Psoas muscle (tissue), 8 donors: Measurements from ENCODE around the gene DPPA2. TPM values are rescaled to one million over a fixed set of nuclear protein-coding genes. Genes with fewer than 3 reads are reported as not detected.

Experiments used
- ATAC-seq, 4 donors: fragments of 200-7000 bp; cut with Tn5 transposase; one replicate each; pipeline ENCODE4 v1.9.1; 2020; ENCODE audit warnings: moderate library complexity in 3 of 4, mild to moderate bottlenecking in 2 of 4
- DNase-seq, 2 donors: peaks; one replicate each; pipeline ENCODE4 v3.0.0-alpha.2; 2020
- H3K27ac ChIP-seq: fragments of 200-600 bp; one replicate; pipeline ENCODE4 v1.8.0; 2022
- H3K27me3 ChIP-seq, 3 donors: fragments of 200-600 bp in 1 of 3; one replicate each; pipeline versions ENCODE4 v1.6.1 to v1.8.0; 2013 to 2022; ENCODE audit warnings: low read length in 2 of 3, mild to moderate bottlenecking in 2 of 3, moderate library complexity in 1 of 3; ENCODE audit not compliant: insufficient read depth in 3 of 3
- H3K36me3 ChIP-seq, 2 donors: fragments of 200-600 bp in 1 of 2; one replicate each; pipeline versions ENCODE4 v1.6.1 to v1.8.0; 2013 to 2022; ENCODE audit warnings: low read depth in 1 of 2, mild to moderate bottlenecking in 1 of 2, moderate library complexity in 1 of 2; ENCODE audit not compliant: insufficient read depth in 1 of 2
- H3K4me1 ChIP-seq: fragments of 200-600 bp; one replicate; pipeline ENCODE4 v1.8.0; 2022
- H3K4me3 ChIP-seq: fragments of 200-600 bp; one replicate; pipeline ENCODE4 v1.8.0; 2022; ENCODE audit warnings: mild to moderate bottlenecking
- H3K9me3 ChIP-seq: fragments of 200-600 bp; one replicate; pipeline ENCODE4 v1.8.0; 2022
- CTCF ChIP-seq: fragments of 200-600 bp; IDR thresholded peaks from one replicate; pipeline ENCODE4 v1.8.0; 2022; ENCODE audit warnings: antibody characterized with exemption
- WGBS, 3 donors: extraction: QIAGEN DNeasy Blood & Tissue Kit; methylation state at CpG; one replicate each; pipeline versions ENCODE4 v1.1.6 to v1.1.7; 2013; 5-methylcytosine and 5-hydroxymethylcytosine counted together
- intact Hi-C, 2 donors: fragments of 100-400 bp; cut with DNase I; formaldehyde crosslinking; loops; one replicate each; pipeline versions ENCODE4 v1.11.0 to v1.14.2; 2022
- polyA plus RNA-seq, 3 donors: library from polyadenylated mRNA; stranded (reverse); fragments of 200-250 nt; gene quantifications; one replicate each; pipeline ENCODE4 v1.2.3, GENCODE V29; 2013
- total RNA-seq, 4 donors: library from RNA; stranded (reverse); fragmentation: NEBNext Ultra II Directional in 2 of 4; extraction: Animal tissue kit (Norgen Biotek cat#: 25700) in 2 of 4; gene quantifications; one replicate each; pipeline versions ENCODE4 v1.2.1 to v1.2.4, GENCODE V29; 2021 to 2023
- donor health status: healthy with polysubstance abuse.
- donor health status: DM: no; HTN: no; CAD: no; lungs with moderate emphysema.
- donor health status: Bipolar disorder and iron deficiency.
- donor health status: healthy.
- donor health status: DM: yes; HTN: yes; CAD: no.
- donor health status: DM: no; HTN: no; CAD: no.
- donor health status: DM: no; HTN: no; CAD: no.
- donor health status: DM: yes; HTN: yes; CAD: no.

DPPA2 gene
- total and polyA plus RNA-seq, 7 donors: not detected

- H3K27ac ChIP-seq: no peak overlapping the region
- no peaks in the 10 kb centered on the region for H3K27me3 ChIP-seq
- intact Hi-C loops: no loop called here
- H3K4me1 ChIP-seq: no peaks in the 10 kb centered on the region
- no peaks in the 10 kb centered on the region for H3K9me3 ChIP-seq
- no peak overlapping the region for H3K4me3 ChIP-seq
- no peaks in the 10 kb centered on the region for H3K36me3 ChIP-seq
- no peak for DNase-seq
- 64 to 82% (median 67%) methylated on average over 4 to 5 of the region's 5 CpGs for WGBS, 3 donors
- no peak for ATAC-seq
- no peak for TF ChIP-seq CTCF
Observed at GRCh38 chr3:109254770-109255169, 61.5 kb downstream of the DPPA2 start.

GRCh38 chr3:109252641-109253040, 63.7 kb downstream of the DPPA2 start:
- Histone ChIP-seq H3K27me3 (no peaks in the 10 kb centered on the region), H3K4me3 (no peak overlapping the region), H3K4me1 (no peaks in the 10 kb centered on the region), H3K36me3 (no peaks in the 10 kb centered on the region), H3K27ac (no peak overlapping the region), H3K9me3 (no peaks in the 10 kb centered on the region)
- TF ChIP-seq CTCF: no peak
- intact Hi-C loops: no loop called here
- 76 to 85% (median 80%) methylated on average over 3 of the region's 3 CpGs for WGBS, 3 donors
- ATAC-seq (no peak), DNase-seq (no peak)

Other genes with a start within 250 kb of the DPPA2 start
- not detected for gene MORC1, start 198.4 kb downstream of the DPPA2 start, total RNA-seq
- gene MORC1, start 198.4 kb downstream of the DPPA2 start, polyA plus RNA-seq: not detected
- not detected for gene C3orf85, start 179.8 kb downstream of the DPPA2 start, total RNA-seq
- under 1 TPM in 1 of 3 donors, not detected in 2; 0.39 TPM for gene C3orf85, start 179.8 kb downstream of the DPPA2 start, polyA plus RNA-seq
- not detected for gene DPPA4, start 21.0 kb upstream of the DPPA2 start, total RNA-seq
- gene DPPA4, start 21.0 kb upstream of the DPPA2 start, polyA plus RNA-seq: not detected